Adrenal gland (tissue), 12 donors: ENCODE results near the gene KCNK6. TPM values are rescaled to one million over a fixed set of nuclear protein-coding genes. Genes with fewer than 3 reads are reported as not detected.
A peak's percentile ranks its signal among the peaks of the same experiment; 100 is the strongest.

Experiments
- DNase-seq, 7 donors: peaks; one replicate each; pipeline ENCODE4 v3.0.0-alpha.2; 2019 to 2020
- H3K27ac ChIP-seq, 5 donors: fragments of 200-600 bp; sonication (generic) in 4 of 5; 1 replicate in 3 of 5; 2 replicates in 2 of 5; pipeline versions ENCODE4 v1.5.1 to v1.8.0; 2016 to 2020; ENCODE audit warnings: mild to moderate bottlenecking in 1 of 5
- H3K27me3 ChIP-seq: fragments of 200-600 bp; 2 replicates; pipeline ENCODE4 v1.8.0; 2021
- H3K36me3 ChIP-seq, 2 donors: fragments of 200-600 bp; replicated peaks in 1 of 2; 1 replicate in 1 of 2; 2 replicates in 1 of 2; pipeline versions ENCODE4 v1.5.1 to v1.8.0; 2018 to 2022
- H3K4me1 ChIP-seq, 2 donors: fragments of 200-600 bp; replicated peaks in 1 of 2; 1 replicate in 1 of 2; 2 replicates in 1 of 2; pipeline versions ENCODE4 v1.5.1 to v1.8.0; 2018 to 2021
- H3K4me3 ChIP-seq, 4 donors: fragments of 200-600 bp; sonication (generic) in 3 of 4; one replicate each; pipeline ENCODE4 v1.5.1; 2016 to 2018
- H3K9me3 ChIP-seq, 3 donors: fragments of 200-600 bp; sonication (generic) in 1 of 3; replicated peaks in 1 of 3; 1 replicate in 2 of 3; 2 replicates in 1 of 3; pipeline versions ENCODE4 v1.5.1 to v1.8.0; 2016 to 2021
- POLR2A ChIP-seq, 2 donors: fragments of 450-650 bp; IDR thresholded peaks; one replicate each; pipeline ENCODE4 v1.6.1; 2017; ENCODE audit warnings: antibody characterized with exemption in 2 of 2, mild to moderate bottlenecking in 2 of 2, moderate library complexity in 1 of 2
- WGBS, 4 donors: extraction: QIAGEN DNeasy Blood & Tissue Kit in 2 of 4; methylation state at CpG; one replicate each; pipeline versions ENCODE4 v1.1.5 to v1.1.7; 2013 to 2017; 5-methylcytosine and 5-hydroxymethylcytosine counted together
- intact Hi-C, 2 donors: fragments of 100-400 bp; cut with DNase I; formaldehyde crosslinking; loops; one replicate each; pipeline versions ENCODE4 v1.14.1 to v1.15.0; 2022 to 2023
- polyA plus RNA-seq, 3 donors: library from polyadenylated mRNA; stranded (reverse); fragments of 200-250 nt in 2 of 3; fragments of 350-450 nt in 1 of 3; fragmentation: Illumina TruSeq in 1 of 3; extraction: RNeasy Lipid Tissue Mini Kit (QIAGEN cat#74804) in 1 of 3; gene quantifications; one replicate each; pipeline ENCODE4 v1.2.3, GENCODE V29; 2013 to 2014
- total RNA-seq, 9 donors: library from RNA; depleted of rRNA in 4 of 9; stranded (reverse); fragments of >200 nt in 4 of 9; fragments of 120-200 nt in 1 of 9; fragmentation: NEBNext Ultra II Directional in 1 of 9; extraction: Animal tissue kit (Norgen Biotek cat#: 25700) in 1 of 9; gene quantifications; one replicate each; pipeline versions ENCODE4 v1.1.0 to v1.2.4, GENCODE V29; 2013 to 2023
- TF ChIP-seq, protein P1 (sequence below), 6 experiments: fragments of 450-650 bp in 4 of 6; fragments of 200-600 bp in 2 of 6; sonication (generic) in 1 of 6; IDR thresholded peaks; 1 replicate in 5 of 6; 2 replicates in 1 of 6; pipeline versions ENCODE4 v1.5.1 to v1.8.0; 2016 to 2021; ENCODE audit warnings: antibody characterized with exemption in 6 of 6, mild to moderate bottlenecking in 2 of 6, moderate library complexity in 1 of 6
- donor health status: healthy with polysubstance abuse.
- donor health status: Bipolar disorder and iron deficiency.
- donor health status: DM: yes; HTN: yes; CAD: no.
- donor health status: DM: no; HTN: no; CAD: no.
- donor health status: DM: no; HTN: no; CAD: no.
- donor health status: DM: yes; HTN: yes; CAD: no.

The KCNK6 gene
- total and polyA plus RNA-seq, 12 donors = 1.2 to 6.0 (median 4.0) TPM

DNA sequence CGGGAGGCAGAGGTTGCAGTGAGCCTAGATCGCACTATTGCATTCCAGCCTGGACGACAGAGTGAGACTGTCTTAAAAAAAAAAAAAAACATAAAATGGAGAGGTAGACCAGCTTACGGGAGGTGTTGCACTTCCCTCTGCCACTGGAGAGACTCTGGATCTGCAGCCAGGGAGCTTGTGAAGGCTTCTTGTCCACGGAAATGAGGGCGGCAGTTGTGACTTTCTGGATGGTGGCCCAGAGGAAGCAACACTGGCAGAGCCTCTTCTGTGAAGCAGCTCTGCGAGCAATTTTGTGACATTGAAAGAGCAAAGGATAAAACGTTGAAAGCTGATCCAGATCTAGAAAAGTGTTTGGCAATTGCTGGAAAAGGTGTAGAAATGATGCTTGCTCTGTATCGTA, 44.9 kb upstream of the KCNK6 start:
- Histone ChIP-seq H3K4me1 (peaks cover 28 to 50% of the 10 kb centered on the region in 2 donors), H3K27me3 (no peaks in the 10 kb centered on the region), H3K4me3 (no peak overlapping the region), H3K9me3 (no peaks in the 10 kb centered on the region), H3K36me3 (no peaks in the 10 kb centered on the region), H3K27ac (peak overlapping the region in 2 of 5 donors; percentile 11 to 45)
- peak; percentile 43 to 85 (median 71) for DNase-seq
- intact Hi-C loops = no loop called here
- 21 to 35% (median 25%) methylated on average over 9 of the region's 9 CpGs for WGBS, 4 donors
- no peak for TF ChIP-seq POLR2A (IDR thresholded peaks at IDR 0.05)
- TF ChIP-seq, protein P1, sequence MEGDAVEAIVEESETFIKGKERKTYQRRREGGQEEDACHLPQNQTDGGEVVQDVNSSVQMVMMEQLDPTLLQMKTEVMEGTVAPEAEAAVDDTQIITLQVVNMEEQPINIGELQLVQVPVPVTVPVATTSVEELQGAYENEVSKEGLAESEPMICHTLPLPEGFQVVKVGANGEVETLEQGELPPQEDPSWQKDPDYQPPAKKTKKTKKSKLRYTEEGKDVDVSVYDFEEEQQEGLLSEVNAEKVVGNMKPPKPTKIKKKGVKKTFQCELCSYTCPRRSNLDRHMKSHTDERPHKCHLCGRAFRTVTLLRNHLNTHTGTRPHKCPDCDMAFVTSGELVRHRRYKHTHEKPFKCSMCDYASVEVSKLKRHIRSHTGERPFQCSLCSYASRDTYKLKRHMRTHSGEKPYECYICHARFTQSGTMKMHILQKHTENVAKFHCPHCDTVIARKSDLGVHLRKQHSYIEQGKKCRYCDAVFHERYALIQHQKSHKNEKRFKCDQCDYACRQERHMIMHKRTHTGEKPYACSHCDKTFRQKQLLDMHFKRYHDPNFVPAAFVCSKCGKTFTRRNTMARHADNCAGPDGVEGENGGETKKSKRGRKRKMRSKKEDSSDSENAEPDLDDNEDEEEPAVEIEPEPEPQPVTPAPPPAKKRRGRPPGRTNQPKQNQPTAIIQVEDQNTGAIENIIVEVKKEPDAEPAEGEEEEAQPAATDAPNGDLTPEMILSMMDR (IDR thresholded peaks at IDR 0.05) = no peak

DNA sequence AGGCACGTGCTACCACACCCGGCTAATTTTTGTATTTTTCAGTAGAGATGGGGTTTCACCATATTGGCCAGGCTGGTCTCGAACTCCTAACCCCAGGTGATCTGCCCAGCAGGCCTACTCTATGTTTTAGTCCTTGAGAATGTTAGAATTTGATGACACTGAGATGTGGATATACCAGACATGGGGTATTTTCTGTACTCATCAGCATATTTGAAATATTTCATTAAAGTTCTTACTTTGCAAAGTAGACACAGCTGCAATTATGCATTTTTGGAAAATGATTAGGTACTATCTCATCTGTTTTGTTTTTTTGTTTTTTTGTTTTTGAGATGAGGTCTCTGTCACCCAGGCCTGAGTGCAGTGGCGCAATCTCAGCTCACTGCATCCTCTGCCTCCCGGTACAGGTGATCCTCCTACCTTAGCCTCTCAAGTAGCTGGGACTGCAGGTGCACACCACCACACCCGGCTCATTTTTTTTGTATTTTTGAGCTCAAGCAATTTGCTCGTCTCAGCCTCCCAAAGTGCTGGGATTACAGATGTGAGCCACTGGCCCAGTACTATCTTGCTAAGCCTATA, 42.6 kb upstream of the KCNK6 start:
- DNase-seq = no peak
- H3K4me1 ChIP-seq = peaks cover 28 to 39% of the 10 kb centered on the region in 2 donors
- WGBS, 4 donors = 90 to 95% (median 94%) methylated on average over 7 of the region's 7 CpGs
- no peak overlapping the region for H3K4me3 ChIP-seq
- TF ChIP-seq, protein P1 (IDR thresholded peaks at IDR 0.05) = no peak
- no peak for TF ChIP-seq POLR2A (IDR thresholded peaks at IDR 0.05)
- H3K27ac ChIP-seq = peak overlapping the region in 4 of 5 donors; percentile 65 to 90 (median 81)
- H3K36me3 ChIP-seq = no peaks in the 10 kb centered on the region
- no peaks in the 10 kb centered on the region for H3K27me3 ChIP-seq
- intact Hi-C loops = no loop called here
- H3K9me3 ChIP-seq = no peaks in the 10 kb centered on the region

DNA sequence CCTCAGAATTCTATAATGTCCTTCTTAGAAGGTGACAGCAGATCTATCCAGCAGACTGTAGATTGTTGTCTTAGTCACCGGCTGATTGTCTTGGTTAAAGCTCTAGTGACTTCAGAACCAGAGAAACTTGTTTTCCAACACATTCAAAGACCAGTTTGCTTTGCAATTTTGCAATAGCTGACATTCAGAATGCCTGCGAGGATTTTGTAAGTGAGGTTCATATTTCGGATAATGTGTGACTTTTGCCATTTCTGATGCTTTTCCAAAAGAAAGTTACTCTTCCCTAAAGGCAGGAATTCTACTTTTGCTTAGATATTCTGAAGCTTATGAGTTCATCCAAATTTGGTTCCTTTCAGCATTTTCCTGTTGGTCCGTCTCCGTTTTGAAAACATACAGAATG, 42.1 kb upstream of the KCNK6 start:
- Histone ChIP-seq H3K27ac (peak overlapping the region; percentile 9 to 90 (median 78)), H3K9me3 (no peaks in the 10 kb centered on the region), H3K4me3 (no peak overlapping the region), H3K36me3 (no peaks in the 10 kb centered on the region), H3K4me1 (peaks cover 28 to 45% of the 10 kb centered on the region in 2 donors), H3K27me3 (no peaks in the 10 kb centered on the region)
- no peak for DNase-seq
- TF ChIP-seq POLR2A (IDR thresholded peaks at IDR 0.05) = no peak
- TF ChIP-seq, protein P1 (IDR thresholded peaks at IDR 0.05) = no peak
- intact Hi-C loops = no loop called here
- WGBS, 4 donors = 25 to 36% (median 31%) methylated on average over 5 of the region's 5 CpGs

DNA sequence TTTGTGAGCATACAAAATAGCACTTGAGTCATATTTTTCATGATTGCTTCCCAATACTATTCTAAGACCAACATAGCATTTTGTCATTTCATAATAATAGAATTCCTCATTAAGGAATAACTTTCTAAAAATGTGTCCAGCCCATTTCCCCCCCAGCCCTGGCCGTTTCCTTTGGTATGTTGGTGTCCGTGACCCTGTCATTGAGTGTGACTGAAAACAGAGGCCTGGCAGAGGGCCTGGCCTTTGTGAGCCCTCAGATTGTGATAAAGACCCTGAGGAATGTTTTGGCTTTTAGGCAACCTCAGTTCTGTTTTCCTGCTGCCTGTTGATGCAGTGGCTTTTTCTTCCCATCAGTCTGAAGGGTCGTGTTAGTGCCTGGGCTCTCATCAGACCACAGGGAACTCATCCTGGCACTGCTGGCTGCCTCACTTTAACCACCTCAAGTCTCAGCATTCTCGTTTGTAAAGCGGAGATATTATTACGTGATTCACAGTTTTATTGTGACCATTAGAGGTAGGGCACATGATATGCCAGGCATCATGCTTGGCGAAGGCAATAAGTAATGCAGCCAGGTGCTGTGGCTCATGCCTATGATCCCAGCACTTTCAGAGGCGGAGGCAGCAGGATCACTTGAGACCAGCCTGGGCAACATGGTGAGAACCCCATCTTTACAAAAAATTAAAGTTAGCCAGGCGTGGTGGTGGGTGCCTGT, 41.5 kb upstream of the KCNK6 start:
- H3K4me3 ChIP-seq = no peak overlapping the region
- intact Hi-C loops = no loop called here
- peak overlapping the region; percentile 9 to 90 (median 78) for H3K27ac ChIP-seq
- TF ChIP-seq, protein P1 (IDR thresholded peaks at IDR 0.05) = no peak
- no peak for TF ChIP-seq POLR2A (IDR thresholded peaks at IDR 0.05)
- H3K36me3 ChIP-seq = no peaks in the 10 kb centered on the region
- no peaks in the 10 kb centered on the region for H3K27me3 ChIP-seq
- peak; percentile 45 to 94 (median 84) for DNase-seq
- WGBS, 4 donors = 36 to 46% (median 41%) methylated on average over 9 of the region's 9 CpGs
- H3K4me1 ChIP-seq = peaks cover 28 to 47% of the 10 kb centered on the region in 2 donors
- H3K9me3 ChIP-seq = no peaks in the 10 kb centered on the region
